HG02571 (cell line): ENCODE measurements around the gene JAG2.

ENCODE experiments used
- ATAC-seq: cut with Tn5 transposase; IDR thresholded peaks from one replicate; pipeline ENCODE4 v1.9.1; 2021; ENCODE audit warnings: mild to moderate bottlenecking, moderate library complexity; ENCODE audit not compliant: unreplicated experiment

The JAG2 gene

GRCh38 chr14:105167303-105168092, 1.1 kb downstream of the JAG2 start:
- no peak for ATAC-seq

GRCh38 chr14:105166571-105167302, 1.8 kb downstream of the JAG2 start:
- ATAC-seq = no peak

- no peak for ATAC-seq
Observed at GRCh38 chr14:105165761-105166485, 2.7 kb downstream of the JAG2 start.

GRCh38 chr14:105165134-105165704, 3.4 kb downstream of the JAG2 start:
- no peak for ATAC-seq

GRCh38 chr14:105163040-105163742, 5.4 kb downstream of the JAG2 start:
- no peak for ATAC-seq

- ATAC-seq = no peak
Observed at GRCh38 chr14:105162669-105162979, 6.0 kb downstream of the JAG2 start.

GRCh38 chr14:105161964-105162668, 6.5 kb downstream of the JAG2 start:
- ATAC-seq = no peak

- no peak for ATAC-seq
Observed at GRCh38 chr14:105161309-105161708, 7.3 kb downstream of the JAG2 start.

- no peak for ATAC-seq
Observed at GRCh38 chr14:105160776-105161175, 7.8 kb downstream of the JAG2 start.

GRCh38 chr14:105159344-105159743, 9.2 kb downstream of the JAG2 start:
- ATAC-seq = no peak

- no peak for ATAC-seq
Observed at GRCh38 chr14:105158794-105159193, 9.8 kb downstream of the JAG2 start.

- no peak for ATAC-seq
Observed at GRCh38 chr14:105157872-105158271, 10.7 kb downstream of the JAG2 start.

- no peak for ATAC-seq
Observed at GRCh38 chr14:105156414-105157375, 11.9 kb downstream of the JAG2 start.

- no peak for ATAC-seq
Observed at GRCh38 chr14:105155681-105156413, 12.7 kb downstream of the JAG2 start.

GRCh38 chr14:105155071-105155651, 13.4 kb downstream of the JAG2 start:
- ATAC-seq = no peak

GRCh38 chr14:105154476-105154871, 14.1 kb downstream of the JAG2 start:
- no peak for ATAC-seq

GRCh38 chr14:105153739-105154475, 14.7 kb downstream of the JAG2 start:
- ATAC-seq = no peak
